ENCODE results near the gene SMG6. TPM values are rescaled to one million over a fixed set of nuclear protein-coding genes. Genes with fewer than 3 reads are reported as not detected.

SMG6 gene
- total and polyA plus RNA-seq, 2 of the 4 experiments (the other 2 are of a cell fraction) = 16.3 to 30.3 TPM

DNA sequence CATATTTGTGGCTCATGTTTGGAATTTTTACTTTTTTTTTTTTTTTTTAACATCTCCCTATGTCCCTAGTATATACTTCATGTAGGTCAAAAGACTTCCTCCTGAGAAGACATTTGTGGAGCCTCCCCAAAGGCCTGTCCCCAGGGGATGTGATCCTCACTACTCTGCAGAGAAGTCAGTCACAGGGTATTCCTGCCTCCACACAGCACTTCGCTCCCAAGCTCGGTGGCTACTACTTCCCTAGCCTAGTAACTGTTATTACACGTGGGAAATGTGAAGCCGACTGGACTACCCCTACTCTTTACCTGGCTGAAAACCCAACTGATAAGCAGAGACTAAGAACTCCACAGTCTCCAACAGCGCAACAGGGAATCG, 131.9 kb downstream of the SMG6 start:
- peak overlapping the region; percentile 96 for H3K56ac ChIP-seq (ENCODE audit: extremely low read depth, insufficient read depth, low read length)
- peak overlapping the region; percentile 96 for H2AK5ac ChIP-seq (ENCODE audit: low read depth, low read length)
- H2BK15ac ChIP-seq (ENCODE audit: low read depth, low read length) = peak overlapping the region; percentile 89; the same call in 2 of the 3 replicates
- peak overlapping the region; percentile 85 for H3K9ac ChIP-seq (ENCODE audit: low read depth, low read length)
- H3K9me1 ChIP-seq (ENCODE audit: insufficient read depth, low read length) = peaks cover 36% of the 10 kb centered on the region
- ChIA-PET CTCF (interaction anchor here (0.6 to 1.1 kb wide), 3 partner anchors 50 to 215 kb away, joined by 3 to 7 read pairs (median 3); no protein-coding TSS in a partner anchor), POLR2A (ENCODE audit: unreplicated experiment) (interaction anchor here (0.5 to 0.6 kb wide), 2 partner anchors 23 to 177 kb away, joined by 4 to 12 read pairs; no protein-coding TSS in a partner anchor)
- H3K14ac ChIP-seq (replicated peaks; ENCODE audit: low read depth, low read length) = peak overlapping the region; percentile 98
- H2BK20ac ChIP-seq (ENCODE audit: low read depth, low read length) = peak overlapping the region; percentile 93
- H3K36me3 ChIP-seq (ENCODE audit: control insufficient read depth, insufficient read depth, low read length) = peaks cover 14% of the 10 kb centered on the region
- H3K9me3 ChIP-seq (ENCODE audit: control insufficient read depth, insufficient read depth, low read length) = no peaks in the 10 kb centered on the region
- dilution Hi-C loops (cut with HindIII; ENCODE audit: low sequenced_read_pairs, unreplicated experiment) (no loop called here), intact Hi-C loops (cut with micrococcal nuclease) (loop anchor here (1.0 kb wide), 1 partner anchor 73 kb away; no protein-coding TSS in a partner anchor), in situ Hi-C loops (cut with MboI; ENCODE audit: low sequenced_read_pairs) (loop anchor here (5.0 to 10.0 kb wide), 2 partner anchors 71 to 107 kb away; no protein-coding TSS in a partner anchor)
- peaks cover 46% of the 10 kb centered on the region for H3K4me1 ChIP-seq (ENCODE audit: control insufficient read depth, insufficient read depth, low read length)
- peak overlapping the region; percentile 98 for H2BK5ac ChIP-seq (ENCODE audit: low read depth, low read length, poor library complexity, severe bottlenecking)
- peak overlapping the region; percentile 73 for H2AFZ ChIP-seq (replicated peaks; ENCODE audit: low read length, poor library complexity)
- H4K20me1 ChIP-seq (ENCODE audit: insufficient read depth, low read length) = no peaks in the 10 kb centered on the region
- peaks cover 23 to 70% of the 10 kb centered on the region in 2 experiments for H3K79me1 ChIP-seq (ENCODE audit: low read depth in 1 of 2, low read length in 2 of 2)
- TF ChIP-seq MAFK (IDR thresholded peaks at IDR 0.05; ENCODE audit: low read depth, low read length) = no peak
- no peak for TF ChIP-seq FOS (IDR thresholded peaks at IDR 0.05; ENCODE audit: low read depth, low read length)
- no peak for TF ChIP-seq CHD1 (IDR thresholded peaks at IDR 0.05; ENCODE audit: low read depth, low read length)
- TF ChIP-seq, protein P1, sequence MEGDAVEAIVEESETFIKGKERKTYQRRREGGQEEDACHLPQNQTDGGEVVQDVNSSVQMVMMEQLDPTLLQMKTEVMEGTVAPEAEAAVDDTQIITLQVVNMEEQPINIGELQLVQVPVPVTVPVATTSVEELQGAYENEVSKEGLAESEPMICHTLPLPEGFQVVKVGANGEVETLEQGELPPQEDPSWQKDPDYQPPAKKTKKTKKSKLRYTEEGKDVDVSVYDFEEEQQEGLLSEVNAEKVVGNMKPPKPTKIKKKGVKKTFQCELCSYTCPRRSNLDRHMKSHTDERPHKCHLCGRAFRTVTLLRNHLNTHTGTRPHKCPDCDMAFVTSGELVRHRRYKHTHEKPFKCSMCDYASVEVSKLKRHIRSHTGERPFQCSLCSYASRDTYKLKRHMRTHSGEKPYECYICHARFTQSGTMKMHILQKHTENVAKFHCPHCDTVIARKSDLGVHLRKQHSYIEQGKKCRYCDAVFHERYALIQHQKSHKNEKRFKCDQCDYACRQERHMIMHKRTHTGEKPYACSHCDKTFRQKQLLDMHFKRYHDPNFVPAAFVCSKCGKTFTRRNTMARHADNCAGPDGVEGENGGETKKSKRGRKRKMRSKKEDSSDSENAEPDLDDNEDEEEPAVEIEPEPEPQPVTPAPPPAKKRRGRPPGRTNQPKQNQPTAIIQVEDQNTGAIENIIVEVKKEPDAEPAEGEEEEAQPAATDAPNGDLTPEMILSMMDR (conservative IDR thresholded peaks at IDR 0.05; ENCODE audit: low read depth, low read length) = no peak
- peak overlapping the region; percentile 95 for H3K18ac ChIP-seq (ENCODE audit: low read depth, low read length)
- H4K8ac ChIP-seq (ENCODE audit: low read depth in 2 of 2, low read length in 2 of 2) = peak overlapping the region; percentile 57 to 93
- H2AK9ac ChIP-seq (replicated peaks; ENCODE audit: low read depth, low read length, poor library complexity) = peak overlapping the region; percentile 81
- BruUV-seq (replicated peaks) = no TSS peak
- no CpG with 5 or more reads among the region's 6 CpGs for WGBS, 2 experiments (ENCODE audit: extremely low coverage in 2 of 2, insufficient read length in 1 of 2)
- peak overlapping the region; percentile 98 for H4K5ac ChIP-seq (ENCODE audit: low read depth, low read length)
- H4K91ac ChIP-seq (ENCODE audit: insufficient read depth, low read depth, low read length) = peak overlapping the region; percentile 91
- H2BK120ac ChIP-seq (ENCODE audit: low read depth, low read length) = peak overlapping the region; percentile 97
- H3K27ac ChIP-seq (ENCODE audit: insufficient read depth, low read length) = peak overlapping the region; percentile 99
- no peak for DNase-seq
- peak overlapping the region; percentile 98 for H3K4ac ChIP-seq (ENCODE audit: low read depth, low read length)
- peak overlapping the region; percentile 83 for H3K4me2 ChIP-seq (ENCODE audit: low read depth, low read length)
- peak overlapping the region; percentile 96 for H3K23ac ChIP-seq (ENCODE audit: low read depth, low read length)
- H3K27me3 ChIP-seq (ENCODE audit: control insufficient read depth, insufficient read depth, low read length) = no peaks in the 10 kb centered on the region
- H3K4me3 ChIP-seq (ENCODE audit: insufficient read depth, low read depth, low read length) = peak overlapping the region; percentile 15; the same call in 1 of the 2 replicates
- ATAC-seq (ENCODE audit: low read depth) = peak; percentile 10
